GM18868 (cell line): ENCODE data around the gene SMTNL2.
"Not testable (repeated sequence)": the region's sequence is repeated elsewhere in the genome, so short reads cannot be mapped to it uniquely, and the experiment has no call there.

ENCODE experiments used
- ATAC-seq: cut with Tn5 transposase; IDR thresholded peaks from one replicate; pipeline ENCODE4 v1.9.1; 2021; ENCODE audit warnings: mild to moderate bottlenecking, moderate library complexity; ENCODE audit not compliant: unreplicated experiment

The SMTNL2 gene

DNA sequence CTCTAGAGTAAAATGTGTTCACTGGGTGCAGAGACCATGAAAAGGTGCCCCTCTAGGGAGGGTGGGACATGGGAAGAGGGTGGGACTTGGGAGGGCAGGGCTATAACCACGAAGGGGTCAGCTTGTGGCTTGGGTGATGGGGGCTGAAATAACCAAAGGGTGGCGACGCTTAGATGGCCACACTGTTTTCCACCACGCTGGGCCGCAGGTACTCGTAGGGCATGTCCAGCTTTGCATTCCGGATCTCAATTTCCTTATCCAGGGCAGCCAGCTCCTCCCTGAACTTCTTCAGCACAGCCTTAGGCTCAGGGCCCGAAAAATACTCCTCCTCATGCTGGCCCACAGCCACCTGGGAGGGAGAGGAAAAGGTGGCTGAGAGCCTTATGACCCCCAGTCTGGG is 47.1 kb downstream of the SMTNL2 start:
- no peak for ATAC-seq

DNA sequence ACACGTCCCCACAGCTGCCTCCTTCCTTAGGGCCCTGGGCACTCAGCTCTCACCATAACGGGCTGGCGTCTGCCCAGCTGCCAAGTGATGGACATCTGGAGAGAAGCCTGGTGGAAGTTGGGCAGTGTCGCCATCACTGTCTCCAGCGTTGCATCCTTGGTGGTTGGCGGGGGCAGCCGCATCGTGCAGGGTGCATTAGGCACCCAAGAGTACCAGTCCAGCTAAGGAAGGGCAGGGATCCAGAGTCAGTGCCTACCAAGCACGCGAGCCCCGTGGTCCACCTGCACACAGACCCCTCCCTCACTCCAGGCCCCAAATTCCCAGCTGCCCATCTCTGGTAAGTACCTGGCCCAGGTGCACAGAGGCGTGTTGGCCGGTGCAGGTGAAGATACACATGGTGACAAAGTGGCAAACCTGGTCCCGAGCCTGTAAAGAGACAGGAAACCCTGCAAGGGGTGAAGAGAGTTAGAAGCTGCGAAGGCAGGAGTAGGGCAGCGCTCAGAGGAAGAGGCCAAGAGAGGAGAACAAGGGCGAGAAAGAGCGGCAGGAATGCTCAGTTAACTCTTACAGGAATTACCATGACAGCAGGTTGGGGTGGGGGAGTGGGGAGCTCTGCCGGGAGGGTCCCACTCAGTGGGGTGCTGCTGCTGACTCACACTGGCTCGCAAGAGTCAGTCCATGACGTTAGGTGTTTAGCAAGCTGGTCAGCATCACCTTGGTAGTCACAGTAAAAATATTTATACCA is 47.7 kb downstream of the SMTNL2 start:
- no peak for ATAC-seq

DNA sequence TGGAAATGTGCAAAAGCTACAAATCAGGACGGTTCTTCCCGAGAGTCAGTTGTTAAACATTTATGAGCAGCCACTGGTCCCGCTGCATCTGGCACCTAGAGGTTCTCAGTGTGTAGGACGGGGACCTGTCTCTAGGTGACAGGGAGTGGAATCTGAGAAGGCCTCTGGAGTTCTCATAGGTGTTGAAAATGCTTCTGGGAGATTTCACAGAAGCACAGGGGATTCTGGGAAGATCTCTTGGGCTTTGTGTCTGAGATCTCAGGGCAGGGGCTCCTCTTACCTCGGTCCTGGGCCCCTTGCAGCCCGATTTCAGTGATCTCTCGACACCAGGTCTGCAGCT is 48.2 kb downstream of the SMTNL2 start:
- no peak for ATAC-seq

DNA sequence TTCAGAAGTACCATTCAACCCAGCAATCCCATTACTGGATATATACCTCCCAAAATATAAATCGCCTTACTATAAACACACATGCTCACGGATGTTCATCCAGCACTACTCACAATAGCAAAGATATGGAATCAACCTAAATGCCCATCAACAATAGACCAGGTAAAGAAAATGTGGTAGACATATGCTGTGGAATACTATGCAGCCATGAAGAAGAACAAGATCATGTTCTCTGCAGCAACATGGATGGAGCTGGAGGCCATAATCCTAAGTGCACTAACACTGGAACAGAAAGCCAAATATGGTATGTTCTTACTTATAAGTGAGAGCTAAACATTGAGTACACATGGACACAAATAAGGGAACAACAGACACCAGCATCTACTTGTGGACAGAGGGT is 49.3 kb downstream of the SMTNL2 start:
- ATAC-seq = no peak

DNA sequence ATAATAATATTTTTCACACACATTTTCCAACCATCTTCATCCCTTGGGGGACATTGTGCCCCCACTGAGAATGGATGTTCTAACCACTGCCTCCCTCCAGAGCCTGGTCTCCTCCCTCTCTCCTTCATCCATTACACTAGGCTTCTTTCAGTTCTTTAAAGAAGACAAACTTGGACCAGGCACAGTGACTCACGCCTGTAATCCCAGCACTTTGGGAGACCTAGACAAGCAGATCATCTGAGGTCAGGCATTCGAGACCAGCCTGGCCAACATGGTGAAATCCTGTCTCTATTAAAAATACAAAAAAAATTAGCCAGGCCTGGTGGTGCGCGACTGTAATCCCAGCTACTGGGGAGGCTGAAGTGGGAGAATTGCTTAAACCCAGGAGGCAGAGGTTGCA is 50.6 kb downstream of the SMTNL2 start:
- no peak for ATAC-seq

DNA sequence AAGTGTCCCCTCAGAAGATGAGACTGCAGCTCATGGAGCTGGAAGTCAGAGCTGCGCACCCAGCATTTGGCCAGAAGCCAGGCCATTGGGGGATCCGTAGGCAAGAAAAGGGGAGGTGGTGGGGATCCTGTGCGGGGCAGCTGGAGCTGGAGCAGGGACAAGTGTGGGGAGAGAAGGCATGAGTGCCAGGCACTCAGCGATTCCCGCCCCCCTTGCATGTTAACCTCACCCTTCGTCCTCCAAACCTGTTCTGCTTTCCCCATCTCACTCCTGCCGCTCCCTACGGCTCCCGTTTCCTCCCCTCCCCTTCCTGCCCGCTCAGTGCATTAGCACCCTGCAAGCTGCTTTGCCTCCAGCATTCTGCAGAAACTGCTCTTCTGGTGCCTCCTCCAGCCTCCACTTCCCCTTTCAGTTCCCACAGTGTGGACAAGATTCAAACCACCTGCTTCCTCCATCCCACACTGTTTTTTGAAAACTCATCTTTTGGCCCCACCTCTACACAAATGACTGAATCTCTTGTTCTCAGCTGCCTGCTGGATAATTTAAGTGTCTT is 51.6 kb downstream of the SMTNL2 start:
- ATAC-seq = peak; percentile 72

DNA sequence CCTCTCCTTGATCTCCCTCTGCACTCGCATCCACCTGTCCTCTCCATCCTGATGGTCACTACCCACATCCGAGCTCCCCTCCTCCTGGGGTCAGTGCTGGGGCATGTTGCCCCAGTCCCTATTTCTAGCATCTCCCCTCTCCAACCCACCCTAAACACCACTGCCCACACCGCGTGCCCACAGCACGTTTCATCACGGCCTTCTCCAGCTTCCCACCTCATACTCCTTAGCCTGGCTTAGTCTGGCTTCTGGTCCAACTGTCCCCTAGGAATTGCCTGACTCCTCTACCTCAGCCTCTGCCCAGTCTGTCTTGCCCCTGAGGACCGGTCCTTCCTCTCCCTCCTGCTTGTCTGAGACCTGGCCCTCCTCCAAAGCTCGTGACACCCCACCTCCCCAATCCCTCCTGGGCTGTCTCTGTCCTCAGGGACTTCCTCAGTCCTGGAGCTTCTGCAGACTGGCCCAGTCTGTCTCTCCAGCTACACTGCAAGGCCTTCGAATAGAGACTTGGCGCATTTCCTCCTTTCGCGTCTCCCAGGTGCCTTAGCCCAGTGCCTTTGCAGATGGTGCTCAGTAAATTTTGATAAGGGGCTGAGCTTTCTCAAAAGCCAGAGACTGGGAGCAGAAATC is 52.3 kb downstream of the SMTNL2 start:
- no peak for ATAC-seq

DNA sequence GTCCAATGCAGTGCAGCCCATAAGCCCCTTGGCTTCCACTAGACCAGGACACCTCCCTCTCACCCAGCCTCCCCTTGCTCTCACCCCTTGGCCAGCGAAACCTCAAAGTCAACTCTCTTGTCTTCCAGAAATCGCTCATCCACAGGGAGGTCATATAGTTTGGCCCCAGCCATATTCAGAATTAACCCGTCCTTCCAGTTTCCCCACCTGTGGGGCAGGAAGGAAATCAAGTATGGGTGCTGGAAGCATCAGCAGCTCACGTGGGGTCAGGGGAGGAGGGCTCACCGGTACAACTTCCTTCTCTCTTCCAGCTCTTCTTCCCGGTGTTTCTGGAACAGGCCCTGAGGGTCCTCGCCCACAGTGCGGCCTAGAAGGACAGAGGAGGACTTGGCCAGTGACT is 54.4 kb downstream of the SMTNL2 start:
- ATAC-seq = not testable (repeated sequence)

DNA sequence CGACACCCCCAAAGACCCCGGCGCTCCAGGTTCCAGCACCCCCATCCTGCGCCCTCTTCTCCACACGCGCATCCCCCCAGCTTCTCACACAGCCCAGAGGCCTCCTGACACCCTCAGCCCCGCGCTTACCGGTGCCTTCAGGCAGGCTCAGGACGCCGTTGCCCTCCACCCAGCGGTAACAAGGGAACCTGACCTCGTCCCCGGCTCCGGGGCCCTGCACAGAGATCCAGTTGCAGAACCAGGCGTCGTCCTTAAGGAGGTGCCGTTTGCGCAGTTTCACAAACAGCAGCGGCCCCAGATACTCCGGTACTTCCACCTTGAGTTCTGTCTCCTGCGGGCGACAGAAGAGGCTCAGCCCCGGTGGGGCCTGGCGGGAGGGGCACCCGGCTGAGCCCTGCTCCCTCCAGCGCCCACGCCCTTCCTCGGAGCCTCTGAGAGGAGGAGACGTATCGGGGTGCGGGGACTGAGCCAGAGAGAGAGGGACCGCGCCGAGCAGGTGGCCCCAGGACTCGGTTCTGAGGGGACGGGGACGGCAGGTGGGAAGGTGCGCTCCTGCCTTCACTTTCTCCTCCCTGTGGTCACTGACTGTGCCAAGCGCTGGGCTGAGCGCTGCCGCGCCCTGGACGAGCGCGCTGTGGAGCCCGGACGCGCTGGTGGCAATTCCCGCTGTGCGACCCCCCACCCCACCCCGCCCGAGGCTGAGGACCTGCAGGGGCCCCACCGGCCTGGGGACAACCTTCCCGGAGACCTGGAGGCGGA is 55.2 kb downstream of the SMTNL2 start:
- ATAC-seq = not testable (repeated sequence)

DNA sequence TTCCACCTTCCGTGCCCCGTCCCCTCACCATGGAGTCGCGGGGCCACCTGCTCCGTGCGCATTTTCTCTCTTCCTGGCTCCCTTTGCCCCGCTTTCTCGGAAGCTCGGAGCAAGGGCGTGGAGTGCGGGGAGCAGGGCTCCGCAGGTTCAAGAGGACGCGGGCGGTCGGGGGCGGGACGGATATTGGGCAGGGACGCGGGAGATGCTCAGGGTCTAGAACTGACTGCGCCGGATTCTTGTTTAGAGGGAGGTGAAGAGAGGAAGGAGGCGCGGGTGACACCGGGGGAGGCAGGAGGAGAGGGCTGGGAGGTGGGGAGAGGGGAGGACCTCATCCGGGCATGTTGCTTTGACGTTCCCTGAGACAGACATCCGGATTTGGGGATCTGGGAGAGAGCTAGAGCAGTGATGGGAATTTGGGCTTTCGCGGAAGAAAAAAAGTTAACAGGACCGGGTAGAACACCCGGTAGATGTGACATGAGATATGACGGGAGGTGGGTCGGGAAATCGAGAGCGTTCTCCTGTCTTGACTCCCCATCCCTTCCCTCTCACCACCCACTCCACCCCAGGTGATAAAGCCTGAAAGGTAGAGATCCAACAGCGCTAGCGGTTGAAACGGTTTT is 56.4 kb downstream of the SMTNL2 start:
- not testable (repeated sequence) for ATAC-seq

DNA sequence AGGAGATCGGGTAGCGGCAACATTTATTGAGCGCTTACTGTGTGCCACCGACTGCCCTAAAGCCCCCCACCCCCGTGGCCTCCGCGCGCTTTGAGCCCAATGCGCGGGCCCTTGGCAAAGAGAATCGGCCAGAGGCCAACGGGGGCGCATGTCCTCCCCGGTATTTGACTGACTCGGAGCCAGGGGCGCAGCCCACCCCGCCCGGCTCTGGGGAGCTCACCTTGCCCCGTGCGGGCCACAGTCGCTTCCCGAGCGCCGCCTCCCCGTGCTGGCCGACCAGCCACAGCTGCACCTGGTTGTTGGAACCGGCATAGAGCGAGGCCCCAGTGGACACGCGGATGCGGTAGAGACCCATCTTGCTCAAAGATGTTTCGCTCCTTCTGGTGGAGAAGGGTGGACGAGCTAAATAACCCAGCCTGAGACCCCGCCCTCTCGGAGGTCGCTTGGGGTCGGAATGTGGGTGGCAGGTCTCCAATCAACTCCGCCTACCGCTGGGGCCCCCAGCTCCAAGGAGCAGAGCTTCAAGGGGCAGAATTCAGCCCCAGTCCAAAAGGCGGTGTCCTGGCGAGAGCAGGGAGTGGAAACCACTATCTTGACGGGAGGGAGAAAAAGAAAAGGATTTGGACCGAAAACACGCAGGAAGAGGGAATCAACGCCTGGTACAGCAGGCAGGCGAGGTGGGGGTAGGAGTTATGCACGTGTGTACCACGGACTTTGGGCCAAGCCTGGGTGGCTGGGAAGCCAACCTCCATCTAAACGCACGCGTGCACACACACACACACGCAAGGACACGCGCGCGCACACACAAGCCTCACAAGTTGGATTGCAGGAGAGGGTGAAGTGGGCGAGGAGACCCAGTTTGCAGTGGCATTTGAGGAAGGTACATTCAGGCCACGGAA is 57.2 kb downstream of the SMTNL2 start, which contains the start of gene ALOX15:
Gene ALOX15, minus strand, starts transcription at position 382 of the 899 bp plus-strand sequence. Its CDS starts 27 bp downstream, at position 355.
- ATAC-seq = no peak

DNA sequence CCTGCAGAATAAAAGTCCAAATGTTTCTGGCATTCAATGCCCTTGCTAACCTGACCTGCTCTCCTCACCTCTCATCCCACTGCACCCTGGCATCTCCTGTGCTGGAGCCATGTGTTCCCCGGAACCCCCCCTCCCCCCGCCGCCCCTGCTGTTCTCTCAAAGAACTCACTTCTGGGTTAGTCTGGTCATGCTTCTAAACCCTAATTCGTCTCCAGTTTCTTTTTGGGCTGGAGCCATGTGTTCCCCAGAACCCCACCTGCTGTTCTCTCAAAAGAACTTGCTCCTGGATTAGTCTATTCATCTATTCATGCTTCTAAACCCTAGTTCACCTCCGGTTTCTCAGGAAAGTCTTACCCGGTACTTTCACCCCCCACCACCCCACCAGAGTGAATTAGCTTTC is 58.0 kb downstream of the SMTNL2 start:
- ATAC-seq = no peak

DNA sequence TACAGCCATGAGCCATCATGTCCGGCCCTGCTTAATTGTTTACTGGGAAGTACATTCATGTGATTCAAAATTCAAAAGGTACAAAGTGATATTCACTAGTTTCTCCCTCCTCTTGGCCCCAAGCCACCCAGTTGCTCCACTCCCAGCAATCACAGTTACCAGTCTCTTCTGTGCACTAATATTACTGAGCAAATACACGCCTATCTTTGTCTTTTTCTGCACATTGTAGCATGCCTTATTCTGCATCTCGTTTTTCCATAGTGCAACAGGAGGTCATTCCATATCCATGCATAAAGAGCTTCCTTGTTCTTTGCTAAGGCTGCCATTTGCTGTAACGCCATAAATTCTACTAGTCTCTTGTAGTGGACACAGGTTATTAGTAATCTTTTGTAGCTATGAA is 59.3 kb downstream of the SMTNL2 start:
- no peak for ATAC-seq

DNA sequence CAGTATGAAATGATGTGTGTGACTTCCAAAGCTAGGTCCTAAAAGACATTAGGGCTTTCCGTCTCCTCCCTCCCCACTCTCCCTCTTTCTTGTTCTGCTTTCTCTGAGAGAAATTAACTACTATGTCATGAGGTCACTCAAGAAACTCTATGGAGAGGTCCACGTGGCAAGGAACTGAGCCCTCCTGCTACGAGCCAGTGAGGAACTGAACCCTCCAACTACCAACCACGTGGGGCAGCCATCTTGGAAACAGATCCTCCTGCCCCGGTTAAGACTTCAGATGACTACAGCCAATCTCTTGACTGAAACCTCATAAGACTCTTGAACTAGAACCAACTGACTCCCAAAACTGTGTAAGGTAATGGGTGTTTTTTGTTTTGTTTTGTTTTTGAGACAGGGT is 61.3 kb downstream of the SMTNL2 start:
- no peak for ATAC-seq

DNA sequence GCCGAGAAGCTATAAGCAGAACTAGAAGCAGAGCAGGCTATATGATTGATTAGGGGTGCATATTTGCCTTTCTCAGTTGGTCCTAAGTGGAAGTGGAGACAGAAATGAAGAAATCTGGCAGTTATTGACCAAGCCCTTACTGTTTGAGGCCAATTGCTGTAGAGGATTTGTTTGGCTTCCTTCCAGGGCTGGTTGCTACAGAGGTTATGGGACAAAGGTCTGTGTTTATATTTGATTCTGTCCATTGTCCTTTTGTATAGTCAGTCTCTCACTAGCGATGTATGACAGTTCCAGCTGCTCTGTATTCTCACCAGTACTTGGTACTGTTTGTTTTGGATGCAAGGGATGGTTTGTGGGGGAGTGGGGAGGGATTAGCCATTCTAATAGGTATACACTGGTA is 64.4 kb downstream of the SMTNL2 start:
- no peak for ATAC-seq

DNA sequence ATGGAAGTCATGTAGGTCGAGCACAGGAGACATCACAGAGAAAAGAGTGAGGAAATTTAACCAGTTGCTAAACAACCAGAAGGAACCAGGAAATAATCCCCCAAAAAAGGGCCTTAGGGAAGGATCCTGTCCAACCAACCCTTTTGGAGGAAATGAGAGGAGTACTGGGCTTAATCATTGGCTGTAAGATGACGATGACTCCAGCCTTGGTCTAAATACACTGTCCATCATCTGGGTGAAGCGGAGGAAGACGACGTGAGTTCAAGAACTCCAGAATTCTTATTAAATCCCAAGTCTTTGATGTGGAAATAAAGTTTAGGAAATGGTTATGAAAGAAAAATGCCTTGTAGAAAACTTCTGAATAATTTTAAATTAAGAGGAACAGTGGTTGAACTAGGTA is 68.7 kb downstream of the SMTNL2 start:
- no peak for ATAC-seq

DNA sequence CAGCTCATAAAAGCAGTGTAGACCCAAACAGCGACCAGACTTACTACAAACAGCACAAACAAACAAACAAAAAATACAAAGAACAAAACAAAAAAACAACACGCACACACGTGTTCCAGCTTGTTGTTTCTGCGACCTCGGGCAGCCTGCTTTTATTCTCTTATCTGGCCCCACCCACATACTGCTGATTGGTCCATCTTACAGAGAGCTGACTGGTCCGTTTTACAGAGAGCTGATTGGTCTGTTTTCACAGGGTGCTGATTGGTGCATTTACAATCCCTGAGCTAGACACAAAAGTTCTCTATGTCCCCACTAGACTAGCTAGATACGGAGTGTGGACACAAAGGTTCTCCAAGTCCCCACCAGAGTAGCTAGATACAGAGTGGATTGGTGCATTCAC is 71.6 kb downstream of the SMTNL2 start:
- not testable (repeated sequence) for ATAC-seq

DNA sequence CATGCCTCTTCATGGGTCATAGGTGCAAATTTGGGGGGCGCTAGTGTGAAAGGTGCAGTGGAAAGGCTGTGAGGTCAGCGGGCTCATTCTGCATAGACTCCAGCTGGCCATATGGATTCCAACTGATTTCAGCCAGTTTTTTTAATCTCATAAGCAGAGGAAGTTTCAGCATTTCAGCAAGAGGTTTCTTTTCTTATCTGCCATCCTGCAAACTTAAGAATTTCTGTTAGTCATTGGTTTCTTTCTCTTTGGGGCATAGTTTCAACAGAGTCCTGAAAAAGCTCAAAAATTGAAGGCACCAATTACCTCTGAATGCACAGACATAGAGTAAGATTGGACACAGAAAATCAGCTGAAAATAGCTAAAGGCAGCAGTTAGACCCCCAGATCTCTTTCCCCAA is 73.3 kb downstream of the SMTNL2 start:
- ATAC-seq = no peak
